Measurements from ENCODE around the gene PPIL4.
"Not testable (repeated sequence)": the region's sequence is repeated elsewhere in the genome, so short reads cannot be mapped to it uniquely, and the experiment has no call there.

Gene PPIL4

DNA sequence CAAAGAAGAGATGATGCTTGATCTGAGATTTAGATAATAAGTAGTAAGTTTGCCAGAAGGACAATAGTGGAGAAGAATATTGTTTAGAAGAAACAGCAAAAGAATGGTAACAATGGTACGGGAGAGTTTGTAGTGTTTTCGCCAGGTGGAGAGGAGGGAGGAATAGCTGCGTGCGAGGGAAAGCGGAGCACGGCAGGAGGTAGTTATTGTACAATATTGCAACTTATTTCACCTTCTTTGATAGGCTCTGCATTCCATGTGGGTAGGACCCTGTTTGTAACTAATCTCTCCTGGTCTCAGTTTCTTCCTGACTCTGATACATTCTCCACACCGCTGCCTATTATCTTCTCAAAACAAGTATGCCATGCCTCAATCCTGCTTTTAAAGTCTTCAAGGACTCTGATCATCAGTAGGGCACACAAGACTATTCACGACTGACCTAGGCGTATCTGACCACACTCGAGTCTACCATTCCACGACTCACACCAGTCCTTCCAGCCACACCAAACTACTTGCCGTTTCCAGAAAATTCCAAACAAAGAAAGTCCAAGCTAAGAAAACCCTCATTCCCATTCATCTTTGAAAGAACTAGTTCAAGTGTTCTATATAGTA, 1.1 kb downstream of the PPIL4 start:
- intact Hi-C loops (cut with DNase I), result loop anchor here (5.0 to 10.0 kb wide), 2 partner anchors 103 to 470 kb away; partner anchors contain the start of gene KATNA1
- no peak for DNase-seq

DNA sequence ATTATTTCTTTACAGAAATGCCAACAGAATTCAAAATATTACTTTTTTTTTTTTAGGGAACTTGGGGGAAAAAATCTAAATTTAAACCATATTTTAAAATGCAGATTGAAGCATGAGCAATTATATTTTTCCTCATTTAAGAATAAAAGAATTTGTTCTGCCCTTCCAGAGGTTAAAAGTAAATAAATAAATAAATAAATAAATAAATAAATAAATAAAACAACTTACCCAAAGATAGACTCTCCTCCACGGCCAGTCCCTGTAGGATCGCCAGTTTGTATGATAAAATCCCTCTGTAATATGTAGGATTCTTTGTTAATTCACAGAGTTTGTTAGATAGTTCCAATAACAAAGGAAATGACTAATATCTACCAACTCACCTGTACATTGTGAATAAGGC, 4.7 kb downstream of the PPIL4 start:
- intact Hi-C loops (cut with DNase I), result loop anchor here (10.0 kb wide), 1 partner anchor 474 kb away; no protein-coding TSS in a partner anchor

DNA sequence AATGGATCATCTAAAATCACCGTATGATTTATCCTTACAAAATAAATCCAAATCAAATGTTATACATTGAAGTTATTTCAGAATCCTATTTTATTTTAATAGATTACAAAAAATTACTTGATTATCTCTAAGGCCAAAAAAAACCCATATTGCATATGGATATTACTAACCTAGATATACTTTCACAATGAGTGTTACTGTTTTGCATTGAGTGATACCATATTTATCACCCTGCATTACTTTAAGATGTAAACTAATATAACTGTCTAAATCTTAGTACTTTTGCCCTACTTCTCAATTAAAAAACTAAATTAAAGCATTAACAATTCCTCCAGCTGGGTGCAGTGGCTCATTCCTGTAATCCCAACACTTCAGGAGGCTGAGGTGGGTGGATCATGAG, 11.1 kb downstream of the PPIL4 start:
- DNase-seq, result no peak
- intact Hi-C loops (cut with DNase I), result no loop called here

More for the DNA sequence above, 4.7 kb downstream of the PPIL4 start:
- DNase-seq, result no peak

DNA sequence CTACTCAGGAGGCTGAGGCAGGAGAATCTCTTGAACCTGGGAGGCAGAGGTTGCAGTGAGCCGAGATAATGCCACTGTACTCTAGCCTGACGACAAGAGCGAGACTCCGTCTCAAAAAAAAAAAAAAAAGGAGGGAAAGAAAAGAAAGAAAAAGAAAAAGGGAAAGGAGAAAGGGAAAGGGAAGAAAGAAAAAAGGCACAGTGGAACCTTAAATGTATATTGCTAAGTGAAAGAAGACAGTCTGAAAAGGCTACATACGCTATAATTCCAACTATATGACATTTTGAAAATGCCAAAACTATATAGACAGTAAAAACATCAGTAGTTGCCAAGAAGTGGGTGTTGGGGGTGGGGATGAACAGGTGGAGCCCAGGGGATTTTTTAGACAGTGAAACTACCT, 16.2 kb downstream of the PPIL4 start:
- intact Hi-C loops (cut with DNase I), result no loop called here
- no peak for DNase-seq

DNA sequence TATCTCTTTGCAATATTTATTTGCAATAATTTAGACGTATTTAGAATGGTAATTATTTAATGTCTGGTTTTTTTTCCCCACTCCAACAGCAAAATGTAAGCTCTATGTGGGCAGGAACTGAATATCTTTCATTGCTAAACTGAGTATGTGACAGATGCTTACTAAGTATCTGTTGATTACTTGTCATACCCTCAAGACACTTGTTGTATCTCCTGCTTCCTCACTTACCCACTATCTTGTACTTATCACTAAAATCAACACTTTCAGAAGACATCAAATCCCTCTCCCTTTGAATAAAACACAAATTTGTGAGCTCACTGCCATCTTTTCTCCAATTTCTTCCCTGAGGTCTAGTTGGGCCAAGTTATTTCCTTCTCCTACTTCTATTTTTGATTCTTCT, 30.3 kb downstream of the PPIL4 start:
- intact Hi-C loops (cut with DNase I), result loop anchor here (10.0 kb wide), 2 partner anchors 81 to 191 kb away; no protein-coding TSS in a partner anchor
- no peak for DNase-seq

DNA sequence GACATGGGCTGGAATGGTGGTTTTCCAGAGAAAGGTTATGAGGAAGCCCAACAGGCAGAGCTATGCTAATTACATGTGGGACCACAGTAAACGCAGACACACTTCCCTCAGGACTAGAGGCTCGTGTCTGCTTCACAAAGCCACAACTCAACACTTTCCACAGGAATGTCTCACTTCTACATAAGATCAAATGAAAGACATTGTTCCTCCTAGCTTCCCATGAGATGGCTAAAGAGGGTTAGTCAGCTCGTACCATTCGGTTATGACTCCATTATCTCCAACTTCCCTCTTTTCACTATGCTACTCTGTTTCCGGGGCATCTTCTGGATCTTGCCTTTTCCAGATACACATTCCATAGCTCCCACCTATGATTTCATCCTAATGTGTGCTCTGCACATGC, 31.9 kb downstream of the PPIL4 start:
- DNase-seq, result no peak
- intact Hi-C loops (cut with DNase I), result loop anchor here (10.0 kb wide), 2 partner anchors 79 to 189 kb away; no protein-coding TSS in a partner anchor

DNA sequence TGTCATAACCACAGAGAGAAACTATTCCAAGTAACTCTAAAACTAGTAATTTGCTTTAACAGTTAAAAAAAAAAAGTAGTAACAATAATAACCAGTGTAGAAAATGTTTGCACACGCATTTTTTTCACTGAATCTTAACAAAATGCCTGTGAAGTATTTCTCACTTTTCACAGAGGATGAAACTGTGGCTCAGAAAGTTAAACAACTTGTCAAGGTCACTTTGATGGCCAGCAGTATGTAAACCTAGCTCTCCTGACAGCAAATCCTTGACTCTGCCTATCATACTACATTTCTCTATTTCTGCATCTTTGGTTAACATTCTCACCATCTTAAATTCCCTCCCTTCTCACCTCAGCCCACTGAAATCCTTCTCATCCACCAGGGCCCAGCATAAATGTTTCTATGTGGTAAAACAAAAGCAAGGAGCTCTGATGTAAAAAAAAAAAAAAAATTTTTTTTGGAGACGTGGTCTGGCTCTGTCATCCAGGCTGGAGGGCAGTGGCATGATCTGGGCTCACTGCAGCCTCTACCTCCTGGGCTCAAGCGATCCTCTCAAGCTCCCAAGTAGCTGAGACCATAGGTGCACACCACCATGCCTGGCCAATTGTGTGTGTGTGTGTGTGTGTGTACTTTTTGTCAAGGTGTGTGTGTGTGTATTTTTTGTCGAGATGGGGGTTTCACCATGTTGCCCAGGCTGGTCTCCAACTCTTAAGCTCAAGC, 34.9 kb downstream of the PPIL4 start:
- intact Hi-C loops (cut with DNase I), result loop anchor here (10.0 kb wide), 2 partner anchors 76 to 186 kb away; no protein-coding TSS in a partner anchor
- no peak for DNase-seq

DNA sequence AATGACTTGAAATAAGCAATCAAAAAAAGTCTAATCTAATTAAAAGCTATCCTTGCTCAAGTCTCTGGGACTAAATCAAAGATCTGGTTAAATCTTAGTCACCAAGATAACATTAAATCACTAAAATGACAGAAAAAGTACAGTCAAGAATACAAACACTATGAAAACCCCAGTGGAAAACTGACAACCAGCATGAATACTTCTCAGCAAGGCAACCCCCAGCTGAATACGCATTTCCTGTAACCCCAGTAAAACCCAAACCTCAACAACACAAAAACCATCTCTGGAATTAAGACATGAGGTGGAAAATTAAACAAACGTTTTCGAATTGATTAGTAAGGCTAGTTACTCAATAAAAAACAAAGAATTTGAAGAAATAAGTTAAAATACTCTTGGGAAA, 37.4 kb downstream of the PPIL4 start:
- intact Hi-C loops (cut with DNase I), result no loop called here
- DNase-seq, result no peak

DNA sequence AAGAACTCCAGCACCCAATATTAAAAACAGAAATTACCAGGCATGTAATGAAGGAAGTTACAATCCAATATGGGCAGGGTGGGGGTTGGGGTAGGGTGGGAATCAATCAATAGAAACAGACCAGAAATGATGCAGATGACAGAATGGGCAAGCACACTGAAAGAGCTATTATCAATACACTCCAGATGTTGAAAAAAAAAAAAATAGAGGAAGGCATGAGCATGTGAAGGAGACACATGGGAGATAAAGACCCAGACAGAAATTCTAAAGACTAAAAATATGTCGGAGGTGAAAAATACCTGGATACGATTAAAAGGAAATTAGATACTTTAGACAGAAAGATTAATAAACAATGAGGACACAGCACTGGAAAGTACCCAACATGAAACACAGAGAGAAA, 42.0 kb downstream of the PPIL4 start:
- intact Hi-C loops (cut with DNase I), result no loop called here
- DNase-seq, result no peak

DNA sequence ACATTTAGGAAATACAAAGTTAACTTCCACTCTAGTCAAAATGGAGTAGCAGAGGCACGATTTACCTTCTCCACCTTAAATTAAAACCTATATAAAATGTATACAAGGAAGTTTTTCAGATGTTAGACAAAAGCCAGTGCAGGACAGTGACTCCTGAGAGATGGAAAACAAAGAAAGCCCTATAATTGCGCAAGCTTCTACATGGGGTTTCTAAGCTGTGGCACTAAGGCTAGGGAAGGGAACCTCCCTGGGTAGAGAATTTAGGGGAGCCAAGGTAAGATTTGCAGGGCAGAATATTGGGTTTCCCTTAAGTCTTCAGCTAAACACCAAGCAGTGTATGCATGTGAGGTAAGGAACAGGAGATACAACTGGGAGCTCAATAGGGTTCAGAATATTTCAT, 42.6 kb downstream of the PPIL4 start:
- no peak for DNase-seq
- intact Hi-C loops (cut with DNase I), result no loop called here

DNA sequence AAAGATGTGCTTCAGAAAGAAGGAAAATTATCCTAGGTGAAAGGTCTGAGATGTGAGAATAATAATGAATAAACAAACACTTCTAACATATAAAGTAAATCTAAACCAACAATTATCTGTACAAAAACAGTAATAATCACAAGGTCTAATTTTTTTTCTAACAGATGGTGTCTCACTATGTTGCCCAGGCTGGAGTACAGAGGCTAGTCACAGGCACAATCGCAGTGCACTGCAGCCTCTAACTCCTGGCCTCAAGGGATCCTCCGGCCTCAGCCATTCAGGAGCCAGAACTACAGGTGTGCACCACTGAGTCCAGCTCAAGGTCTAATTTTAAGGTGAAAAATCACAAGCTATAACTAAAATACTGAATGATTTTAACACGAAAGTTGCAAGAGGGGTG, 44.1 kb downstream of the PPIL4 start:
- DNase-seq, result no peak
- intact Hi-C loops (cut with DNase I), result no loop called here

DNA sequence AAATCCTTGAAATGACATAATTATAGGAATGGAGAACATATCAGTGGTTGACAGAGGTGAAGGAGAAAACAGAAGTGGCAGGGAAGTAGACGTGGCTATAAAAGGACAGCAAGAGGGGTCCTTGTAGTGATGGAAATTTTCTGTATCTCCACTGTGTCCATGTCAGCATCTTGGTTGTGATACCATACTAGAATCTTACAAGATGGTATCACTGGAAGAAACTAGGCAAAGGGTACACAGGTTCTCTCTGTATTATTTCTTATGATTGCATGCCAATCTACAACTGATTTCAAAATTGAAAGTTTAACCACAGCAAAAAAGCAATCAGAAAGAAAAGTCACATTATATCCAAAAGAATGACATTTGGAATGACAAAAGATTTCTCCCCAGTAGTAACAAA, 44.6 kb downstream of the PPIL4 start:
- intact Hi-C loops (cut with DNase I), result no loop called here
- DNase-seq, result no peak

DNA sequence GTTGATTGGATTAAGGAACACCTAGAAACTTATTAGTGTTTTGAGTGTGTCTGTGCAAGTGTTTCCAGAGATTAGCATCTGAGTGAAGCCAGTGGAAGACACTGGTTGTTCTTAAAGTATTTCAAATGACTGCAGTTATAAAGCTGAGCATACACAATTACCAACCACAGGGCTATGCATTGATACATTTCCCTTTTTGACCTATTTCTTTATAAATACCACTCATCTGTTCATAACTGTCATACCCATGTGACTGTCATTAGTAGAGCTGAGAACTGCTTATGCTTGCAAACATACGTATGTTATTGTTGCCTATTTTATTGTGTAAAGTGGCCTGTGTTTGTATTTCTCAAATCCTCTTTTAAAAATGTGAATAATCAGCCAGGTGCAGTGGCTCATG, 45.7 kb downstream of the PPIL4 start:
- DNase-seq, result no peak
- intact Hi-C loops (cut with DNase I), result no loop called here

DNA sequence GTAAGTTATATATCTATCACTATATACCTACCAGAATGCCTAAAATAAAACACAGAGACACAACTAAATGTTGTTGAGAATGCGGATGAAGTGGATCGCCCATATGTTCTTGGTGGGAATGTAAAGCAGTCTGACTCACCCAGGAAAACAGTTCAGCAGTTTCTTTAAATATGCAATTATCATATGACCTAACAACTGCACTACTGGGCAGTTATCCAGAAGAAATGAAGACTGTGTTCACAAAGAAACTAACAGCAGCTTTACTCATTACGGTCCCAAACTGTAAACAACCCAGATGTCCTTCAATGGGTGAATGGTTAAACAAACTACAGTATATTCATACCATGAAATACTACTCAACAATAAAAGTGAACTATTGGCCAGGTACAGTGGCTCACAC, 46.8 kb downstream of the PPIL4 start:
- DNase-seq, result no peak
- intact Hi-C loops (cut with DNase I), result no loop called here

DNA sequence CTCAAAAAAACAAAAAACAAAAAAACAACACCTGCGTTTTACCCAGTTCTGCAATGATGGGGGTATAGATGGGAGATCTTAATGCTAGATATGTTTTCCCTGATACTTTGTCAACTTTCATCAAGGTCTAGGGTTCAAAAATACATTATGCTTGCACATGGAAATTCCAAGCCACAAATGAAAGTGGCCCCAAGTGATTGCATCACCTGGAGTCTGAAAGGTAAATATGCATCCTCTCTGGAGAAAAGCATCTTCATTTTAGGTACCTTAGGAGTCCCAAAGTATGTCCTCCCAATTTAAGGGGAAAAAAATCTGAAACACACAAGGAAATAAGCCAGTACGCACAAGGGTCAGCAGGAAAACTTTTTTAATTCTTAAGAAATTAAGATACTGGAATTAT, 48.5 kb downstream of the PPIL4 start:
- intact Hi-C loops (cut with DNase I), result no loop called here
- DNase-seq, result no peak

DNA sequence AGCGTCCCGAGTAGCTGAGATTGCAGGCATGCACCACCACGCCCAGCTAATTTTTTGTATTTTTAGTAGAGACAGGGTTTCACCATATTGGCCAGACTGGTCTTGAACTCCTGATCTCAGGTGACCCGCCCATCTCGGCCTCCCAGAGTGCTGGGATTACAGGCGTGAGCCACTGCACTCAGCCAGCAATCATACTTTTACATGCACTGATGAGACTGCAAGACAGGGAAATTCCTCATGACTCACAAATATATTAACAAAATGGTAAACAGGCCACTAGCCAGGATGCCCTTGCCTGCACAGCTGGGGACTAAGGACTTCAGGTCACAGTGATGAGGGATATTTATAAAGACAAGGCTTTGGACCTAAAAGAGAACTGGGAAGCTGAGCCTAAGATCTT, 49.2 kb downstream of the PPIL4 start:
- intact Hi-C loops (cut with DNase I); DNase-seq: not testable (repeated sequence)

DNA sequence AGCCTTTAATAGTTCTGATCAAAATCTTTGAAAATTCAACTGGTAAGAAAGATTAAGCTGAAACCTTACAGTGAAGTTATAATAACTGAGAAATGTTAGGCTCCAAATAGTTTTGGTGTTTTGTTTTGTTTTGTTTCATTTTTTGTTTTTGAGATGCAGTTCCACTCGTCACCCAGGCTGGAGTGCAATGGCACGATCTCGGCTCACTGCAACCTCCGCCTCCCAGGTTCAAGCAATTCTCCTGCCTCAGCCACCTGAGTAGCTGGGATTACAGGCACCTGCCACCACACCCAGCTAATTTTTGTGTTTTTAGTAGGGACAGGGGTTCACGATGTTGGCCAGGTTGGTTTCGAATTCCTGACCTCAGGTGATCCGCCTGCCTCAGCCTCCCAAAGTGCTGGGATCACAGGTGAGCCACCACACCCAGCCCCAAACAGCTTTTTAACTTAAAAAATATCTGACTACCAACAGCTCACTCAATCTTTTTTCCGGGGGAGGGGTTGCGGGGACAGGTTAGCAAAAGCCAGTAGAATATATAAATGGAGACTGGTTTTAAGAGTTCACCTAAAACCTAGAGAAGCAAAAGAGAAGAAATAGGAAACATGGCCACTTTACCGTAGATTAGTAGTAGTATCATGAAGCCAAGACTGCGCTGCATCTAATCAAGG, 50.4 kb downstream of the PPIL4 start:
- DNase-seq; intact Hi-C loops (cut with DNase I): not testable (repeated sequence)

DNA sequence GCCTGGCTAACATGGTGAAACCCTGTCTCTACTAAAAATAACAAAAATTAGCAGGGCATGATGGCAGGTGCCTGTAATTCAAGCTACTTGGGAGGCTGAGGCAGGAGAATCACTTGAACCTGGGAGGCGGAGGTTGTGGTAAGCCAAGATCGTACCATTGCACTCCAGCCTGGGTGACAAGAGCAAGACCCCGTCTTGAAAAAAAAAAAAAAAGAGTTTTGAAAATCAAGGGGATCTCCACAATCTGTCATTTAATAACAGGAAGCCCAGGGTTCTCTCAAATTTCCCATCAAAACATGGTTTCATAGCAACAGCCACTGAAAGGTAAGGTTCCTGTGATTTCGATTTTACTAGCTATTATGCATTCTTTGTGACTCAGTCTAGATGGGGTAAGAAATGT, 51.0 kb downstream of the PPIL4 start:
- intact Hi-C loops (cut with DNase I); DNase-seq: not testable (repeated sequence)

DNA sequence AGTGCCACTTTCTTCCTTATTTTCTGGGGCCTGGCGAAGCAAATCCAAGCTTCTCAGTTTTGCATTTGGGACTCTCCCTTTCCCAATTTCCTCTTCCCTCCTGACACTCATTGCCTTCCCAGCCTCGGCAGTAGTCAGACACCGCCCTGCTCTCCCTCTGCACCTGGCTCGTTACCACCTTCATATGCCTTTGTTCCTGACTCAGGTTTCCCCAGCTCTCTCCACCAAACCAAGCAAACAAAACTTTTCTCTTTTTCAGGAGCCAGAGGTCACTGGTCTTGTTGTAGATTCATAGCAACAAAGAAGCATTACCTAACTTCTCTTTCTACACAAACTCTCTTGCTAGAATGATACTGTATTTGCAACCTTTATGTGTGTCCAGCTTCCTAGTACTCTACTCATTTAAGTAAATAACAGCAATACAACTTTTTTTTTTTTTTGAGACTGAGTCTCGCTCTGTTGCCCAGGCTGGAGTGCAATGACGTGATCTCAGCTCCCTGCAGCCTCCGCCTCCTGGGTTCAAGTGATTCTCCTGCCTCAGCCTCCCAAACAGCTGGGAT, 52.0 kb downstream of the PPIL4 start:
- intact Hi-C loops (cut with DNase I), result no loop called here
- no peak for DNase-seq

DNA sequence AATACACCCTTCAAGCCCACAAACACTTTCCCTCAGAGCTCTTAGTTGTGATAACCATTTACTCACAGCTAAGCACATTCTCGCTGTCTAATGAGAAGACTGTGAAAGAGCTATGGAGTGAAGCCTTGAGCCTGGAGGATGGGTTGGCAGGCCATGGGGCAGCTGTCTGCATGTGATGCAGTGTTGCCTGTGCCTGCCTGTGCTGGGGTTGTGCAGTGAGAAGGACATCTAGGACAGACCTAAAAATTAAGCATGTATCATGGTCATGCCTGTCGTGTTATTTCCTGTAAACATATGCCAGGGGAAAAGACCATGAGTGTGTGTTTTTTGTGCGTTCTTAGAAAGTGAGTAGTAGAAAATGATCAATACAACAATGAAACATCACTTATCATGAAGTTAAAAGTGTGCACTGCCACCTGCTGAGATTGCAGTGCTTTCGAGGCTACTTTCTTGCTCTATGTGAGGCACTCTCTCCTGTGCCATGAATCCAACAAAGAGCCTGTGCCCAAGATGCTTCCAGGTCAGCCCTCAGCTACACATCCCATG, 53.0 kb downstream of the PPIL4 start:
- intact Hi-C loops (cut with DNase I), result no loop called here
- no peak for DNase-seq

DNA sequence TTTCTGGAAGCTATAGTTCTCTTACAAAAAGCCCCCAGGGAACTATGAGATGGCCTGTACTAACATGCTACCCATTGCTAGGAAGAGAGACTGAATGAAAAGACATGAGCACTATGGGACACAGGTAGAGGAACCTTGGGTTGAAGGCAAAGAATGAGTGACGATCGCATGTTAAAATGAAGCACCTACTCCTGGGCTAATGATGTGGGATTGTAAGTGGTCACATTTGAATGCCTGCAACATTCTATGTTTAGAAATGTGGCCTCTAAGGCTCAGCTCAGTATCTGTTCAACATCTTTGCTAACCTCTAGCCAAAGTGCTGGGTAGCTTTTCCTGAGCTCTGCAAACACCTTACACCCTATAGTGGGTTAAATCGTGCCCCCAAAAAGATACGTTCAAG, 55.9 kb downstream of the PPIL4 start:
- intact Hi-C loops (cut with DNase I), result no loop called here
- DNase-seq, result no peak
